NCI-H510A (cell line): ENCODE results near the gene ATXN1.

Experiments used
- DNase-seq: peaks from one replicate; lab custom pipeline; 2025; lab: John Stamatoyannopoulos, UW

ATXN1 gene

DNA sequence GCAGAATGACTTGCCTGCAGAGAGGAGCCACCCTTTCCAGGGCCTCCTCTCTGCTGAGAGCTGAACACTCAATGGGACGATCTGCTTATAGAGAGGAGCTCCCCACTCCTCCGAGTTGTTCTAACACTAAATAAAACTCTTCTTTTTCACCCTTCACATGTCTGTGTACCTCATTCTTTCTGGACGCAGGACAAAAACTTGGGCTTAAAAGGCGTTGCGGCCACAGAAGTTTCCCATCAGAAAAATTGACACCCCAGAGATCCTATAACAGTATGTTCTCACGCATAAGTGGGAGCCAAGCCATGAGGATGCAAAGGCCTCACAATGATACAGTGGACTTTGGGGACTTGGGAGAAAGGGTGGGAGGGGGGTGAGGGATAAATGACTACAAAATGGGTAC, 401.7 kb downstream of the ATXN1 start:
- DNase-seq, result no peak

DNA sequence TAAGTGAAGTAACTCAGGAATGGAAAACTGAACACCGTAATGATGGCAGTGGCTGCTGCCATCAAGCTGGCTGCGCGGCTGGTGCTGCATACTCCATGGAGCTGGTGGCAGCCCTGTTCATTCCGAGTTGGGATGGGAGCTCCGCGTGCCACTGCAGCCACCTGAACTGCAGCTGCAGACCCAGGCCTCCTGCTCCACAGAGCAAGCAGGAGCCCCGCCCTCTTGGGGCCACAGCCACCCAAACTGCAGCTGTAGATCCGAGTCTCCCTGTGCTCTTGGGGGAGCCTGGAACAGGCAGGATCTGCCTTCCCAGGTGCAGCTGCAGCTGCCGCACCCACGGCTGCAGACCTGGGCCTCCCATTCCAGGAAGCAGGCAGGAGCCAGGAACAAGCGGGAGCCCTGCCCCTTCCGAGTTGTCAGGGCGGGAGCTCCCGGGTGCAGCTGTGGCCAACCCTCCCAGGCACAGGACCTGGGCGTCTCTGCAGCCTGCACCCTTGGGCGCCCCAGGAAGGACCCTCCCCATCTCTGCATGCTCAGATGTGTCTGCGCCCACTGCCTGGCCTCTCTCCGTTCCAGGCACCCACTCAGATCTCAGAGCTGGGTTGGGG, 402.6 kb downstream of the ATXN1 start:
- no peak for DNase-seq

DNA sequence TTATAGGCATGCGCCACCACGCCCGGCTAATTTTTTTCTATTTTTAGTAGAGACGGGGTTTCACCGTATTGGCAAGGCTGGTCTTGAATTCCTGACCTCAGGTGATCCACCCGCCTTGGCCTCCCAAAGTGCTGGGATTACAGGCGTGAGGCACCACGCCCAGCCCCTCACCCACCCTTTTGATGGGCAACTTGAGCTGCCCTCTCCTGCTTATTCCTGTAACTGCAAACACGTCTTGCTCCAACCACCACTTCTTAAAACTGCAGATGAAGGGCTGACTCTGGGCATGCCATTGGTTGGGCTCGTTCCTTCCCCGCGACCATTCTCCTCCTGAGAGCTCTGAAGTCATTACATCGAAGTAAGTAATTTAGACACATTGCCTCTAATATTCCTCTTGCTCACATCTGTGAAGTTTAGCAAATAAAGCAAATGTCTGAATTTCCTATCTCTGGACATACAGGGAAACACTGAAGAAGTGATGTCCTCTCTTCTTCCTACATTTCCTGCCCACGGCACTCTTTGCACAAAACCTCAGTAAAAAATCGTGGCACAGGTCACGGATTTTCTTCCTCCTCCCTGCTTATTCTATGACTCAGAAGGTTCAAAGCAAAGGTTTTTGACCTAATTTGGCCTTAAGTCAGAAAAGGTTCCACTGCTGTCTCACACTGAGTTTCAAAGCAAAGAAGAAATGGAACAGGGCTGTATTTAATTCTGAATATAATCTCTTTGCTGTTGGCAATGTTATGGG, 405.4 kb downstream of the ATXN1 start:
- no peak for DNase-seq

DNA sequence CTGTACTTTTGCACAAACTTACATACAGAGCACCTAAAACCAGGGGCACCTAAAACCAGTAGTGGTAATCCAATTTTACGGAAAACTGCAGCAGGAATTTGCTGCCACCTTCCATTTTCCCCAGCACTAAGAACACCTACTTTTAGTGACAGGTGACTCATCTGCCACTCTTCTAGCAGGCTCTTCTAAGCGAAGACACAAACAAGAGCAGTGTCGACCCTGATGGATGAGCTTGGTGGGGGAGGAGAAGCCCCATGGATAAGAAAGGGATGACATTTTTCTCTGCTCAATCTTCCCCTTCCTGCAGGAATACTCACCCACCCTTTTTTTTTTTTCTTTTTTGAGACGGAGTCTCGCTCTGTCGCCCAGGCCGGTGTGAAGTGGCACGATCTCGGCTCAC, 406.0 kb downstream of the ATXN1 start:
- no peak for DNase-seq

DNA sequence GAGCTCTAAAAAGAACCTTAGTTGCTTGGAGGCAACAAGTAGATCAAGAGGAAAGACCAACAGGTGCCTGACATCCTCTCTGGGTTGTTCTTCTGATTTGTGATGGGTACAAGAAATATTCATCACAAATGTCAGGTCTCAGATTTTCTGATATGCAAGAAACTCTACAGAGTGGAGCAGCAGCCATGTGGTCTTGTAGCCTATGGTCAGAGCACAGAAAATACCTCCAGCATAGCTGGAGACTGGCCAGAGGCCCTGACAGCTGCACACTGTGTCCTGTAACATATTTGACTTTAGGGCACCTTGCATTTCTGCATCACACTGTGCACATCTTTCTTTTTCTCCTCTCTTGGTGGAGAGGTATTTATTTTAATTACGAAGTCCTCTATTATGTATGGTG, 406.6 kb downstream of the ATXN1 start:
- no peak for DNase-seq

DNA sequence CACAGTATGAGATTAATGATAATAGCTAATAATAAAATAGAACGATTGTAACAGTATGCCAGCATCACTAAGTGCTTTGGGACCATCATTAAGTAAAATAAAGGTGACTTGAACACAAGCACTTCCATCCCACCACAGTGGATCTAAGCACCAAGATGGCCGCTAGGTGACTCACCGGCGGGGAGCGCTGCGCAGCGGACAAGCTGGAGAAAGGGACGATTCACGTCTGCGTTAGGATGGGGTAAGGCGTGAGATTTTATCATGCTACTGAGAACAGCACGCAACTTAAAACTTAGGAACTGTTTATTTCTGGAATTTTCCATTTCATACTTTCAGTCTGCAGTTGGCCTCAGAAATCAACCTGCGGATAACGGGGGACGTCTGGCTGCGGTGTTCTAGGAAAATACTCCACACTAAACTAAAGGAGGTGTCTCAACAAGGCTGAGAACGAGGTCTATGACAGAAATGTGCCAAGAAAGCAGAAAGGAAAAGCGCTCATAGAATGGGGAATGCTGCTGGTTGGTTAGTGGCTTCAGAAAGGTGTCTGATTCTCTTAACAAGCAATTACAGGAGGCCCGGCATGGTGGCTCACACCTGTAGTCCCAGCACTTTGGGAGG, 408.3 kb downstream of the ATXN1 start:
- no peak for DNase-seq

DNA sequence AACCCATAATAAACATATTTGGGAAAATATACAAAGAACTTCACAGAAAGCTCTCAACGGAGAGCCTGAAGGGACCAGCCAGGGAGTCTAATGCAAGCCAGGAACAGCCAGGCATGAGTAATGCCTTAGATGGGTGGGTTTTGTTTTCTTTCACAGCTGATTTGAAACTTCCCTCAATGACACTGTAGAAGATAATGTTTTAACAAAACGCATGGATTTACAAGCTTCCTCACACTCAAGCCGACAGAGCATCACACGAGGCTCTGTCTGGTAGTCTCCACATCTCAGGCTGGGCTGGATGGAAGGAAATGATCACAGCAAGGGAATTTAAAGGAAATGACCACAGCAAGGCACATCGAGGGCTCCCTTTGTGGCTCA, 409.0 kb downstream of the ATXN1 start:
- DNase-seq, result no peak

DNA sequence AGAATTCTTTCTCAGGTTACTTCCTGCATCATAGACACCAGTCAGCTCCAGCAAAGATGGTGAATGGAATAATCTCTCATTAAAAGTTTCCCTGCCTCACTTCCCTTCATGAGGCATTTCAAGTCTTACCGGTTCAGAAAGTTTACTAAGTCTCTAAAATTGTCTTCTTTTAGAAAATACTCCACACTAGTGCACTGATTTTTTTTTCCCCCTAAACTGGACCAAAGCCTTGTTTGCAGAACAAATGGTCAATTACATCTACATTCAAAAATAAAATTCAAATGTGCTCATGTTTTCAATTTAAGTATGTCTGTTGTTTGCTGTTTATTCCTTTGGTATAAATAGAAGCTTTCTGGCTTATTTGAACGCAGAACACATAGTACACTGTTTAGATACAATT, 411.7 kb downstream of the ATXN1 start:
- DNase-seq, result no peak

DNA sequence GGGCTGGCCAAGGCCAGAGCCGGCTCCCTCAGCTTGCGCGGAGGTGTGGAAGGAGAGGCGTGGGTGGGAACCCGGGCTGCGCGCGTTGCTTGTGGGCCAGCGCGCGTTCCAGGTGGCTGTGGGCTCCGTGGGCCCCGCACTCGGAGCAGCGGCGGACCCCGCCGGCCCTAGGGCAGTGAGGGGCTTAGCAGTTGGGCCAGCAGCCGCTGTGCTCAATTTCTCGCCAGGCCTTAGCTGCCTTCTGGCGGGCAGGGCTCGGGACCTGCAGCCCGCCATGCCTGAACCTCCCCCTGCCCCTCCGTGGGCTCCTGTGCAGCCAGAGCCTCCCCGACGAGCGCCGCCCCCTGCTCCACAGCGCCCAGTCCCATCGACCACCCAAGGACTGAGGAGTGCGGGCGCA, 414.4 kb downstream of the ATXN1 start:
- DNase-seq, result no peak

DNA sequence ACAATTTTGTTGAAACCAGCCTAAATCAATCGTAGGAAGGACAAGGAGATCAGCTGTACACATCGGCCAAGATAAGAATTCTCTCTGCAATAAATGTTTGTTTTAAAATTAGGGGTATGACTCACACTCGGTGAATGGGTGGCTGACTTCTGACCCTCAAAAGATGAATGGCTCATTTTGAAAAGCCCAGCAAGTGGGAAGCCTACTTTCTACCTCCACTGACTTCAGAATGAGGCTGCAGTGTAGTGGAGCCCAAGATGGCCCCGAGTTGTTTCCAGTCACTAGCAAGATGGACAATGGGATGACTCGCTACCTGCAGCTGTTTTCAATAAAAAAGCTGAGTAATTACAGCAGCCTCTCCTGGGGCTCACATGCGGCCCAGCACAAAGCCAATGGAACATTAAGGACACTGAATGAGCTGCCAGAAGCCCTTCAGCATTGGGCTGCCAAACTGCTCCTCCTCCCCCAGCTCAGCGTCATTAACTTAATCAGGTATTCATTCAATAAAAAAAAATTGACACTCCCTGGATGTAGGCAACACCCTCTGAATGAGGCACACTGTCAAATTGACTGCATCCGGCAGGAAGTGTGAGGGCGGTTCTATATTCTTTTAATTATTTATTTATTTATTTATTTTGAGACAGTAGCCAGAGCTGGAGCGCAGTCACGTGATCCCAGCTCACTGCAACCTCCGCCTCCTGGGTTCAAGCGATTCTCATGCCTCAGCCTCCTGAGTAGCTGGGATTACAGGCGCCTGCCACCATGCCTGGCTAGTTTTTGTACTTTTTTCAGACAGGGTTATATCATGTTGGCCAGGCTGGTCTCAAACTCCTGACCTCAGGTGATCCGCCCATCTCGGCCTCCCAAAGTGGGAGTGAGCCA, 415.6 kb downstream of the ATXN1 start:
- no peak for DNase-seq

DNA sequence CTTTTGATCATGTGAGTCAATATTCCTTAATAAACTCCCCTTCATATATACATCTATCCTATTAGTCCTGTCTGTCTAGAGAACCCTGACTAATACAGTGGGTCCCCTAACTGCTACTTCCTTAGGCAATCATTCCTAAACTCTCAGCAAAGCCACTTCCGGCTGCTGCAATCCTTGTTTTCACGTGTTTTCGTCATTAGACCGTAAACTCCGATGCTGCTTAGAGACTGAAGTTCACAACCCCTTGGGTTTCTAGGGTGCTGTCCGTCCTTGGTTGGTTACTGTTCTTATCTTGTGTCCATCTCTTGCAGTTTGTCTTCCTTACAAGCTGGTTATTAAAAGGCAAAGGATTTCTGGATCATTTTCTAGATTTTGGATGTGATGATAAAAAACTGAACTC, 416.5 kb downstream of the ATXN1 start:
- DNase-seq, result no peak

DNA sequence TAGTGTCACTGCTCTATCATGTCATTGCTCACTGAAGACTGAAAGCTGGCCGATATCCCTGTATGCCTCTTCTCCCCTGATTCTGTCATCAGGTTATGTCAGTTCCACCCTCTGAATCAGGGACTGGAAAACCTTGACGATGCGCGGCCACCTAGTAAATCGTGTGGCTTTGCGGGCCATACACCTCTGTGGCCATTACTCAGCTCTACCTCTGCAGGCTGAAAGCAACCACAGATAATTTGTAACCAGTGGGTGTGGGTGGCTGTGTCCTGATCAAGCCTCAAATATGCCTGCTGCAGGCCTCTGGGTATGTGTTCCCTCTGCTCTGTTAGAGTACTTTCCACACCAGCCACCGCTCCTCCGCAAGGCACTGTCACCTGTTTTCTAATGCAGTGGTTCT, 417.7 kb downstream of the ATXN1 start:
- no peak for DNase-seq

DNA sequence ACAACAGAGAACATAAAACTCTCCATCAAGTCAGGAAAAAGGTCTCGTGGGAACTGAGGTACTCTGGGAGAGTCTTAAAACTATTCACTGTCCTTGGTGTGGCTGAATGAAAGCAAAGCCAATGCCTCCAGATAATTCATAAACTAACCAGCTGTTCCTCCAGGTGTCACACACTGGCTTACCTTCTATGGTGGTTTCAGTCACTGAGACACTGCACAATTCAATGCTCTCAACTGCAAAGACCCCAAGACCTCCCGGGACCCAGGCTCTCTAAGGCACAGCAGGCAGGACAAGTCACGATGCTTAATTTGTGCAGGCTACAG, 422.0 kb downstream of the ATXN1 start:
- no peak for DNase-seq

DNA sequence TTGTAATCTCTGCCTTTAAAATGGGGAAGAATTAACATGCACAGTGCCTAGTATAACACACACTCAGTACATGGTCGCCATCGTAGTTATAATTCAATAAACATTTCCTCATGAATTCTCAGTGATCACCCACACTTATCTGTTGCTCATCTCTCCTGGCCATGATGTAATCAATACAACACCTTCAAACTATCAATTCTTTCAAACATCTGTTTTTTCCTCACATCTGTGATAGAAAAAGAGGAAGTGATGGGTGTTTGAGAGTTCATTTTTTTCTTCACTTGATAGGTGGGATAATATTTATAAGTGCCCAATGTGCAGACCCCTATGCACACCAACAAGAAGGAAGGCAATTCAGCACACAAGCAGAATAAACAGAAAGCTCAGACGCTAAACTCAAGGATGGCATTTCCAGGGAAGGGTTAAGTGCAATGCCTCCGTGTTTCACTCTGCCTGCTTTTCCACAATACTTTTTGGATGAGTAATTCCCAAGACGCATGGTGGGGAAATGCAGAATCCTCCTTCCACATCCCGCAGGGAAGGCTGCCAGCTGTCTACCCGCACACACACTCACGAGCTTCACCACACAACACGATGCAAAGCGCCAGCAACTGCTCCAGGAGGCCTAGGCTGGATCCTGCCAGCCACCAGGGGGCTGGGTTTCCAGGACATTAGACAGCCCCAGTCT, 422.5 kb downstream of the ATXN1 start:
- DNase-seq, result no peak

DNA sequence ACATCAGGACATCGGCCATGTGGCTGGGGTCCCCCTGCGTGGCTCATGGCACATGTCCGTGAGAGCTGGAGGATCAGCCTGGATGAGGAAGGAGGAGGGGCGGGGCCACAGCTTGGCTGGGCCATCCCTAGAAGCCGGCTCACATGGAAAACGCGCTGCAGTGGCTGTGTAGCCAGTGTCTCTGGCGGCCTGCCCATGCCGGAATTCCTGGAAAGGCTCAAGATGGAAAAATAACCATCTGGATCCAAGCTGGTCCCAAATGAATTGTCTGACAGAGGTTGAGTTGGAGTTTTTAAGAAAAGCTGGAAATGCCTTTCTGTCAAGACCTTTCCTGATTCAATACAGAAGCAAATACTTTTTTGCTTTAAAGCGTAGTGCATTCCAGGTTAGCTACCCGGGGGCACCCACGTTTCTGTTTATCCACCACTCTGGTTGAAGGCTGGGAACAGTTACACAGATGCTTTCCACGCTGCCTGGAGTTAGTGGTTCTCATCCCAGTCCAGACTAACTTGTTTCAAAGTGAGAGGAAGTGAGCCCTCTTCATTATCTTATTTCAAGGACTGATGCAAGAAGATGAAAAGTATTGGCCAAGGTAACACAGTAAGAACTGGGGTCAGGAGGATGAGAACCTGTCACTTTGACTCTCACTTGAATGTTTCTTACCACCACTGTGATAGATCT, 423.8 kb downstream of the ATXN1 start:
- DNase-seq, result no peak

DNA sequence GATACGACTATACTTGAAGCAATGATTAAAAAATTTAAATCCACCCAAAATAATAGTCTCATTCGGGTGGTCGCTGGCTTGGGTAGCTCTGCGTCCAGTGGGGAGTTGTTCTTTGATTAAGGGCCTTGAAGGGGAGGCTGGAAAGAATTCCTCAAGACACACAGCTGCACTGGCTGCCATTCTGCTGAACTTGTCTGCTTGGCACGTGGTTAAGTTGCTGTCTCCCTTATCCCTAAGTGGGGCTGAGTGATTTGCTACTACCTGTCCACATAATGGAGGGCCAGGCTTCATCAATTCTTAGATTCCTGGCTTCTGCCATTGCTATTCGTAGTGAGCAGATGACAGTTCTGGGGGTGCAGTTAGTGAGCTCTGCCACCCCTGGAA, 424.4 kb downstream of the ATXN1 start:
- no peak for DNase-seq

DNA sequence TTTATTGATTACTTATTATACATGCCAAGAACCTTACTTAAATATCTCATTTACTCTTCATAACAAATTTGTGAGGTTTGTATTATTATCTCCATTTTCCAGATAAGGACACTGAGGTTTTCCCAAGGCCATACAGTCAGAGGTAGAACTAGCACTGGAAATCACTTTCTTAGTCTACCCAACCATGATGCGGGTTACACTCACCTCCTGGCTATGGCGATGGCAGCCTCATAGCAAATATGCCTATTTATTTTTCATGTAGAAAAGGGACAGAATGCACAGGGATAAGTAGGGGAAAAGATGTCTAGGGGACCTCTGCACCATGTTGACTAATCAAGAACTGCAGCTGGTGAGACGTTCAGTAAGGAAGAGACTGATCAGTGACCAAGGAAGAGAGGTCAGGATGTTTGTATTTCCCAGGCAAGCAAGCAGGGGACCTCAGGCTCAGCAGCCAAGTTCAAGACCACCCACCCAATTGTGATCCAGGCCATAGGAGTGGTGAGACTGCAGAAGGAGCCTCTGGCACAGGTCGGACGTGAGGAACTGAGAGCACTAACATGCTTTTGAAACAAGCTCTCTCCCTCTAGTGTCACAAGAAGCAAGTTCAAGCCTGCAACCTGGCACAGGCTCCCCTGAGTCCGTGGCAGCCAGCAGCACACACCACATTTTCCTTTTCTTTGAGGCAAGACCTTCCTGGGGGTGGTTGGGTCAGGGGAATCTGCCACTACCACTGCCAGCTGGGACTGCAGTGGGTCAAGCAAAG, 425.0 kb downstream of the ATXN1 start:
- DNase-seq, result no peak

DNA sequence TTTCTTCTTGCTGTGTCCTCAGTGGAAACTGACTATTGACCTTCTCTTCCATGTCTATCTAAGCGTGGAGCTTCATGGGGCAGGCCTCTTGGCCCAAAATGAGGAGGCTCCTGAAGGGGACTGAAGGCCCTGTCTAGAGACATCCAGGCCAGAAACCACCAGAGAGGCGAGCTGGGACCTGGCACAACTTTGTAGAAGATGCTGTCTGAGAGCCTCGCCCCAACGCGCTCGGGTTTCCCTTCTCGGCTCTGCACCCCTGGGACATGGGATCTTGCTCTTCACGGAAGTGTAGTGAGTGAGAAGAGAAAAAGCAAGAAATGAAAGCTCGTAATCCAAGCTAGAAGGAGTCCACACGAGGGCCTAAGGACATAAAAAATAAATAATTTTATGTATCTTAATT, 426.1 kb downstream of the ATXN1 start:
- DNase-seq, result no peak

DNA sequence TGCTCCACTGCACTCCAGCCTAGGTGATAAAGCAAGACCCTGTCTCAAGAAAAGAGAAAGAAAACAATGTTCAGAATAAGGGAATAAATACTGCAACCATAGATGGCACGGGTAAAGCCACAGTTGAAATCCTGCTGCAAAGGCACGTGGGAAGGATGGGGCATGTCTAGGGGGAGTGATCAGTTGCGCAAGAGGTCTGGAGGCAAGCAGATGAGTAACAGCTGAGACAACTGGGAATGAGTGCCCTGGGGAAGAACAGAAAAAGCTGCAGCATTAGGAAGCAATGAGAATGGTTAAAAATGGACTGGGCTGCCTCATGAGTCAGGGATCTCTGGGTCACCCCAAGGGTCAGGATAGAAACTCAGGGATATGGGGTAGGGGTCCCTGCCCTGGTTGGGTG, 426.6 kb downstream of the ATXN1 start:
- DNase-seq, result no peak

DNA sequence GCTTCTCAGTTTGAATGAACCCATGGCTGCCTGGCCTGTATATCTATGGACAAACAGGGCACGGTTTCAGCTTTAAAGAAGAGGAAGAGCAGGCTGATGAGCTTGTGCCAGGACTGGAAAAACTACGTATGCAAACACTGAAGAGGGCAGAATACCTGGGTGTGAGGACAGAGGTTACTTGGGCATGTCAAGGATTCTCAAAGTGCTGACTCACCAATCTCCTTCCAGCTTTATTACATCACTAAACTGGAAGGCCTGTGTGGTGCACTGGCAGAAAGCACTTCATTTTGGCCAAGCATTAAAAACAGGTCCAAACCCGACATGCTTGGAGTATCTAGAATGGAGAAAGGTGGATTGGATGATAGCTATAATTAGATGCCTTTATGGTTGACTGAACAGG, 427.7 kb downstream of the ATXN1 start:
- DNase-seq, result no peak

DNA sequence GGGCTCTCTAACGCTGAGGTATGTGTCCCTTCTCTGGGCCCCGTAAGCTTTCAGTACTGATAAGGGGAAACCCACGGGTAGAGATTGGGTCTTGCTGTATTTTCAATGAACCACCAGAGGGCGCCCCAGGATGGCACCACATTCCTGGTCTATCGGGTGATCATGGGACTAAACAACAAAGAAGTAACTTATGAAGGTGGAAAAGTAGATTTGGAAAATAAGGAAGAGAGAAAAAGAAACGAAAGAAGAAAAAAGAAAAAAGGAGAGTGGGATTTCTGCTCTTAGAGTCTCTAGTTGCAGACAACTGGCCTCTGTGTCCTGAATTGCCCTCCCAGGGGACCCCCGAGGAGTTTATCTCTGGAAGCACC, 429.1 kb downstream of the ATXN1 start:
- no peak for DNase-seq
